Memory B cell (primary cell): ENCODE results near the gene ZNF133.
"Not testable (repeated sequence)": the region's sequence is repeated elsewhere in the genome, so short reads cannot be mapped to it uniquely, and the experiment has no call there.

Experiments
- ATAC-seq: fragments of 150-1000 bp; cut with Tn5 transposase; 2 replicates; pipeline ENCODE4 v1.10.0; 2021; ENCODE audit warnings: low read depth, mild to moderate bottlenecking, moderate library complexity
- DNase-seq, 2 donors: peaks; one replicate each; pipeline ENCODE4 v3.0.0; 2022; ENCODE audit warnings: low spot score in 2 of 2
- H3K27ac Mint-ChIP-seq: one replicate; pipeline ENCODE4 v1.8.0; 2022; ENCODE audit warnings: mild to moderate bottlenecking, moderate library complexity, mixed read lengths
- H3K27me3 Mint-ChIP-seq: one replicate; pipeline ENCODE4 v1.8.0; 2022; ENCODE audit warnings: mixed read lengths
- H3K36me3 Mint-ChIP-seq: one replicate; pipeline ENCODE4 v1.8.0; 2022; ENCODE audit warnings: mild to moderate bottlenecking, mixed read lengths
- H3K4me1 Mint-ChIP-seq: one replicate; pipeline ENCODE4 v1.8.0; 2022; ENCODE audit warnings: mixed read lengths
- H3K4me3 Mint-ChIP-seq: one replicate; pipeline ENCODE4 v1.8.0; 2022; ENCODE audit warnings: mild to moderate bottlenecking, moderate library complexity, mixed read lengths
- H3K9me3 Mint-ChIP-seq: one replicate; pipeline ENCODE4 v1.8.0; 2022; ENCODE audit warnings: mixed read lengths

ZNF133 gene

GRCh38 chr20:18266282-18266681 is 22.0 kb upstream of the ZNF133 start:
- Mint-ChIP-seq H3K4me3 (no peak overlapping the region), H3K4me1 (peaks cover 2% of the 10 kb centered on the region), H3K27ac (no peak overlapping the region), H3K36me3 (no peaks in the 10 kb centered on the region), H3K27me3 (peaks cover 8% of the 10 kb centered on the region), H3K9me3 (no peaks in the 10 kb centered on the region)
- ATAC-seq (no peak), DNase-seq (no peak)

GRCh38 chr20:18267815-18268214 is 20.5 kb upstream of the ZNF133 start:
- Mint-ChIP-seq H3K9me3 (no peaks in the 10 kb centered on the region), H3K36me3 (no peaks in the 10 kb centered on the region)
- no peak for DNase-seq

GRCh38 chr20:18271160-18271559 is 17.2 kb upstream of the ZNF133 start:
- H3K4me1 Mint-ChIP-seq, result peaks cover 2% of the 10 kb centered on the region
- no peaks in the 10 kb centered on the region for H3K9me3 Mint-ChIP-seq
- no peak for DNase-seq

More at GRCh38 chr20:18267815-18268214, 20.5 kb upstream of the ZNF133 start:
- Mint-ChIP-seq H3K27me3 (peaks cover 9% of the 10 kb centered on the region), H3K27ac (no peak overlapping the region), H3K4me1 (peaks cover 2% of the 10 kb centered on the region), H3K4me3 (no peak overlapping the region)
- ATAC-seq, result no peak

GRCh38 chr20:18272451-18272850 is 15.9 kb upstream of the ZNF133 start:
- DNase-seq (no peak), ATAC-seq (no peak)
- H3K36me3 Mint-ChIP-seq, result no peaks in the 10 kb centered on the region
- H3K9me3 Mint-ChIP-seq, result no peaks in the 10 kb centered on the region
- H3K4me1 Mint-ChIP-seq, result peaks cover 2% of the 10 kb centered on the region
- peaks cover 11% of the 10 kb centered on the region for H3K27me3 Mint-ChIP-seq
- no peak overlapping the region for H3K4me3 Mint-ChIP-seq
- no peak overlapping the region for H3K27ac Mint-ChIP-seq

More at GRCh38 chr20:18271160-18271559, 17.2 kb upstream of the ZNF133 start:
- no peak for ATAC-seq
- H3K36me3 Mint-ChIP-seq, result no peaks in the 10 kb centered on the region
- no peak overlapping the region for H3K4me3 Mint-ChIP-seq
- peaks cover 12% of the 10 kb centered on the region for H3K27me3 Mint-ChIP-seq
- no peak overlapping the region for H3K27ac Mint-ChIP-seq

GRCh38 chr20:18273738-18274137 is 14.6 kb upstream of the ZNF133 start:
- peaks cover 2% of the 10 kb centered on the region for H3K4me1 Mint-ChIP-seq
- no peak overlapping the region for H3K27ac Mint-ChIP-seq
- no peaks in the 10 kb centered on the region for H3K36me3 Mint-ChIP-seq
- DNase-seq (no peak), ATAC-seq (no peak)
- no peaks in the 10 kb centered on the region for H3K9me3 Mint-ChIP-seq
- no peak overlapping the region for H3K4me3 Mint-ChIP-seq
- H3K27me3 Mint-ChIP-seq, result peaks cover 11% of the 10 kb centered on the region

GRCh38 chr20:18275960-18276359 is 12.4 kb upstream of the ZNF133 start:
- not testable (repeated sequence) for H3K4me1 Mint-ChIP-seq, H3K27ac Mint-ChIP-seq, DNase-seq, ATAC-seq, H3K36me3 Mint-ChIP-seq, H3K9me3 Mint-ChIP-seq, H3K4me3 Mint-ChIP-seq
- H3K27me3 Mint-ChIP-seq, result peaks cover 16% of the 10 kb centered on the region

- Mint-ChIP-seq H3K4me3 (no peak overlapping the region), H3K27ac (no peak overlapping the region), H3K4me1 (no peaks in the 10 kb centered on the region), H3K9me3 (no peaks in the 10 kb centered on the region), H3K27me3 (peaks cover 16% of the 10 kb centered on the region), H3K36me3 (no peaks in the 10 kb centered on the region)
- peak; percentile 79 for ATAC-seq
- DNase-seq, result peak; percentile 53 to 54
Measured at GRCh38 chr20:18276821-18277220, 11.5 kb upstream of the ZNF133 start.

GRCh38 chr20:18279242-18279641 is 9.1 kb upstream of the ZNF133 start:
- H3K36me3 Mint-ChIP-seq, result no peaks in the 10 kb centered on the region
- H3K4me1 Mint-ChIP-seq, result no peaks in the 10 kb centered on the region
- peaks cover 2% of the 10 kb centered on the region for H3K9me3 Mint-ChIP-seq
- H3K4me3 Mint-ChIP-seq, result no peak overlapping the region
- DNase-seq (no peak), ATAC-seq (no peak)
- peaks cover 11% of the 10 kb centered on the region for H3K27me3 Mint-ChIP-seq
- no peak overlapping the region for H3K27ac Mint-ChIP-seq

GRCh38 chr20:18284805-18285533 is 3.4 kb upstream of the ZNF133 start:
- peaks cover 12% of the 10 kb centered on the region for H3K9me3 Mint-ChIP-seq
- ATAC-seq (no peak), DNase-seq (no peak)
- H3K27me3 Mint-ChIP-seq, result peaks cover 20% of the 10 kb centered on the region
- no peak overlapping the region for H3K4me3 Mint-ChIP-seq
- H3K36me3 Mint-ChIP-seq, result peaks cover 10% of the 10 kb centered on the region
- H3K4me1 Mint-ChIP-seq, result peaks cover 8% of the 10 kb centered on the region
- H3K27ac Mint-ChIP-seq, result no peak overlapping the region

- Mint-ChIP-seq H3K9me3 (peaks cover 12% of the 10 kb centered on the region), H3K4me1 (peaks cover 15% of the 10 kb centered on the region), H3K4me3 (peak overlapping the region; percentile 94), H3K36me3 (peaks cover 18% of the 10 kb centered on the region), H3K27ac (peak overlapping the region; percentile 97), H3K27me3 (peaks cover 15% of the 10 kb centered on the region)
- DNase-seq, result no peak
- ATAC-seq, result no peak
Measured at GRCh38 chr20:18287546-18287914, 797 bp upstream of the ZNF133 start.

- ATAC-seq, result no peak
- H3K27ac Mint-ChIP-seq, result peak overlapping the region; percentile 97
- H3K36me3 Mint-ChIP-seq, result peaks cover 21% of the 10 kb centered on the region
- no peak for DNase-seq
- H3K27me3 Mint-ChIP-seq, result peaks cover 12% of the 10 kb centered on the region
- H3K4me3 Mint-ChIP-seq, result peak overlapping the region; percentile 94
- H3K9me3 Mint-ChIP-seq, result peaks cover 12% of the 10 kb centered on the region
- peaks cover 15% of the 10 kb centered on the region for H3K4me1 Mint-ChIP-seq
Measured at GRCh38 chr20:18288749-18289267, 481 bp downstream of the ZNF133 start.

- peaks cover 10% of the 10 kb centered on the region for H3K27me3 Mint-ChIP-seq
- no peak overlapping the region for H3K27ac Mint-ChIP-seq
- peaks cover 24% of the 10 kb centered on the region for H3K36me3 Mint-ChIP-seq
- ATAC-seq, result no peak
- peaks cover 15% of the 10 kb centered on the region for H3K4me1 Mint-ChIP-seq
- peak overlapping the region; percentile 94 for H3K4me3 Mint-ChIP-seq
- no peak for DNase-seq
- H3K9me3 Mint-ChIP-seq, result peaks cover 11% of the 10 kb centered on the region
Measured at GRCh38 chr20:18289306-18289705, 979 bp downstream of the ZNF133 start.

GRCh38 chr20:18299364-18299763 is 11.0 kb downstream of the ZNF133 start:
- ATAC-seq (no peak), DNase-seq (no peak)
- H3K36me3 Mint-ChIP-seq, result peaks cover 30% of the 10 kb centered on the region
- H3K27ac Mint-ChIP-seq, result no peak overlapping the region
- peaks cover 8% of the 10 kb centered on the region for H3K9me3 Mint-ChIP-seq
- no peak overlapping the region for H3K4me3 Mint-ChIP-seq
- no peaks in the 10 kb centered on the region for H3K27me3 Mint-ChIP-seq
- no peaks in the 10 kb centered on the region for H3K4me1 Mint-ChIP-seq

GRCh38 chr20:18304618-18305017 is 16.3 kb downstream of the ZNF133 start:
- no peak for ATAC-seq
- H3K36me3 Mint-ChIP-seq, result peaks cover 27% of the 10 kb centered on the region
- no peak overlapping the region for H3K27ac Mint-ChIP-seq
- no peaks in the 10 kb centered on the region for H3K27me3 Mint-ChIP-seq
- no peak for DNase-seq
- H3K9me3 Mint-ChIP-seq, result peaks cover 2% of the 10 kb centered on the region
- peaks cover 3% of the 10 kb centered on the region for H3K4me1 Mint-ChIP-seq
- H3K4me3 Mint-ChIP-seq, result no peak overlapping the region

- Mint-ChIP-seq H3K4me1 (peaks cover 3% of the 10 kb centered on the region), H3K27ac (no peak overlapping the region), H3K4me3 (no peak overlapping the region), H3K9me3 (no peaks in the 10 kb centered on the region), H3K36me3 (peaks cover 26% of the 10 kb centered on the region), H3K27me3 (no peaks in the 10 kb centered on the region)
- DNase-seq (no peak), ATAC-seq (no peak)
Measured at GRCh38 chr20:18307301-18307700, 19.0 kb downstream of the ZNF133 start.
